Upper lobe of left lung (tissue), 6 donors: ENCODE results near the gene POLA2. TPM values are rescaled to one million over a fixed set of nuclear protein-coding genes. Genes with fewer than 3 reads are reported as not detected.

ENCODE experiments used
- ATAC-seq, 2 donors: fragments of 200-7000 bp; cut with Tn5 transposase; one replicate each; pipeline ENCODE4 v1.9.1; 2022; ENCODE audit warnings: mild to moderate bottlenecking in 2 of 2, moderate library complexity in 2 of 2; ENCODE audit not compliant: low FRiP score in 2 of 2
- DNase-seq, 2 donors: peaks; one replicate each; pipeline ENCODE4 v3.0.0-alpha.2; 2019 to 2020
- H3K27ac ChIP-seq, 4 donors: fragments of 200-600 bp; sonication (generic); one replicate each; pipeline ENCODE4 v1.5.1; 2016 to 2019
- H3K27me3 ChIP-seq, 4 donors: fragments of 200-600 bp; sonication (generic); one replicate each; pipeline ENCODE4 v1.5.1; 2017 to 2019
- H3K36me3 ChIP-seq, 4 donors: fragments of 200-600 bp; sonication (generic); one replicate each; pipeline ENCODE4 v1.5.1; 2016 to 2019
- H3K4me1 ChIP-seq, 4 donors: fragments of 200-600 bp; sonication (generic); one replicate each; pipeline ENCODE4 v1.5.1; 2018 to 2019
- H3K4me3 ChIP-seq, 4 donors: fragments of 200-600 bp; sonication (generic); one replicate each; pipeline ENCODE4 v1.5.1; 2017 to 2019; ENCODE audit warnings: mild to moderate bottlenecking in 2 of 4, moderate library complexity in 1 of 4
- H3K9me3 ChIP-seq, 4 donors: fragments of 200-600 bp; sonication (generic); one replicate each; pipeline ENCODE4 v1.5.1; 2018 to 2019
- CTCF ChIP-seq, 6 experiments: fragments of 450-650 bp in 4 of 6; fragments of 200-600 bp in 2 of 6; sonication (generic) in 2 of 6; IDR thresholded peaks; one replicate each; pipeline ENCODE4 v1.5.1; 2016 to 2019; ENCODE audit warnings: antibody characterized with exemption in 6 of 6
- EP300 ChIP-seq, 4 donors: sonication (generic); formaldehyde crosslinking; IDR thresholded peaks; one replicate each; pipeline ENCODE4 v1.5.1; 2017; ENCODE audit warnings: antibody characterized with exemption in 4 of 4, control low read depth in 2 of 4
- POLR2A ChIP-seq, 4 donors: fragments of 450-650 bp; IDR thresholded peaks; one replicate each; pipeline ENCODE4 v1.5.1; 2016 to 2017; ENCODE audit warnings: antibody characterized with exemption in 4 of 4, mild to moderate bottlenecking in 2 of 4
- POLR2AphosphoS5 ChIP-seq, 2 donors: sonication (generic); formaldehyde crosslinking; IDR thresholded peaks; one replicate each; pipeline ENCODE4 v1.5.1; 2017; ENCODE audit warnings: antibody characterized with exemption in 2 of 2
- WGBS, 2 donors: methylation state at CpG; one replicate each; pipeline ENCODE4 v1.1.5; 2017 to 2018; 5-methylcytosine and 5-hydroxymethylcytosine counted together
- total RNA-seq, 6 donors: library from RNA; depleted of rRNA in 4 of 6; stranded (reverse); fragments of >200 nt in 4 of 6; gene quantifications; one replicate each; pipeline versions ENCODE4 v1.1.0 to v1.2.1, GENCODE V29; 2016 to 2021
- donor health status: DM: no; HTN: no; CAD: no; lungs with moderate emphysema.
- donor health status: DM: no; HTN: yes; CAD: no; lungs with severe emphysema.

POLA2 gene
- total RNA-seq, 6 donors from 2014 or later: 6.0 to 19.9 (median 8.7) TPM

DNA sequence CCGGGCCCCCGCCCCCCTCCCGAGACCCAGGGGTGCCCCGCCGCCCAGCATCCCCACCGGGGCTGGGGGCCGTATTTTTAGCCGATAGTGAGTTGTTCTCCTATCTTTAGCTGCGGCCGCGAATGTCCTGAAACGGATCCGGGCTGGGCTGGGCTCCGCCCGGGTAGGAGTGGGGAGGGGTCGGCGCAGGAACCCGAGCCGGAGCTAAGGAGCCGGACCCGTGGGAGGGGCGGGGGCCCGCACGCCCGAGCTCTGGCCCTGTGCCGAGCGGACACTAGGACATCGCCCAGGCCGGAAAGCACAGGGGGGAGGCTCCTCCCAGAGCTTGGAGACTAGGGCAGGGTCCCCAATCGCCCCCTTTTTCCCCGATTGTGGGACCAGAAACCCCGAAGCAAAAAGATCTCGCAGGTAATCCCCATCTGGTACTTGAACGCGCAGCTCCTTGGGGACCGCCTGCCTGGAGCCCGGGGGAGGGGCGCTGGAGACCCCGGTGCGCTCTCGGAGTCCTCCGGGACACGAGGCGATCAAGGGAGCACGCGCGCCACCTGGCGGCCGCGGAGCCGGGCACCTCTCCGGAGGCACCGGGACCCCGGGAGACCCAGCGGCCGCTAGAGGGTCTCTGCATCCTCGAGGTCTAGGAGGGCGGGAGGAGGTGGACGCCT lies 53.6 kb downstream of the POLA2 start:
- TF ChIP-seq CTCF (IDR thresholded peaks at IDR 0.05) (peak; percentile 88 to 96 (median 94)), EP300 (IDR thresholded peaks at IDR 0.05) (no peak)
- WGBS, 2 donors: 0 to 1% methylated on average over 24 to 38 of the region's 59 CpGs
- Histone ChIP-seq H3K4me1 (peaks cover 44 to 73% (median 61%) of the 10 kb centered on the region in 4 donors), H3K4me3 (peak overlapping the region; percentile 67 to 80 (median 74)), H3K36me3 (peaks cover 0 to 6% (median 0%) of the 10 kb centered on the region in 4 donors), H3K27me3 (no peaks in the 10 kb centered on the region), H3K27ac (peak overlapping the region; percentile 90 to 93 (median 92)), H3K9me3 (no peaks in the 10 kb centered on the region)
- peak; percentile 77 to 98 for DNase-seq
- ATAC-seq: peak; percentile 76 to 77

GRCh38 chr11:65315866-65316226 lies 54.1 kb downstream of the POLA2 start:
- Histone ChIP-seq H3K36me3 (peaks cover 0 to 11% (median 3%) of the 10 kb centered on the region in 4 donors), H3K9me3 (no peaks in the 10 kb centered on the region), H3K4me1 (peaks cover 39 to 73% (median 60%) of the 10 kb centered on the region in 4 donors), H3K4me3 (peak overlapping the region; percentile 67 to 80 (median 74)), H3K27me3 (no peaks in the 10 kb centered on the region), H3K27ac (peak overlapping the region; percentile 90 to 93 (median 92))
- 21% methylated on average over 8 of the region's 8 CpGs for WGBS, 2 donors
- TF ChIP-seq EP300 (IDR thresholded peaks at IDR 0.05) (no peak), POLR2A (IDR thresholded peaks at IDR 0.05) (no peak), POLR2AphosphoS5 (IDR thresholded peaks at IDR 0.05) (no peak), CTCF (IDR thresholded peaks at IDR 0.05) (peak in 2 of 6 experiments; percentile 5 to 38)
- ATAC-seq (no peak), DNase-seq (no peak)

- DNase-seq (peak; percentile 34 to 48), ATAC-seq (peak; percentile 1 to 66)
- peaks cover 4 to 17% (median 9%) of the 10 kb centered on the region in 4 donors for H3K36me3 ChIP-seq
- WGBS, 2 donors: 41 to 42% methylated on average over 13 to 20 of the region's 20 CpGs
- H3K9me3 ChIP-seq: no peaks in the 10 kb centered on the region
- H3K4me3 ChIP-seq: peak overlapping the region; percentile 67 to 80 (median 74)
- H3K27ac ChIP-seq: peak overlapping the region; percentile 90 to 93 (median 92)
- TF ChIP-seq POLR2AphosphoS5 (IDR thresholded peaks at IDR 0.05) (no peak), CTCF (IDR thresholded peaks at IDR 0.05) (no peak), EP300 (IDR thresholded peaks at IDR 0.05) (no peak), POLR2A (IDR thresholded peaks at IDR 0.05) (no peak)
- no peaks in the 10 kb centered on the region for H3K27me3 ChIP-seq
- peaks cover 36 to 69% (median 60%) of the 10 kb centered on the region in 4 donors for H3K4me1 ChIP-seq
Observed at GRCh38 chr11:65316227-65317024, 54.7 kb downstream of the POLA2 start.

DNA sequence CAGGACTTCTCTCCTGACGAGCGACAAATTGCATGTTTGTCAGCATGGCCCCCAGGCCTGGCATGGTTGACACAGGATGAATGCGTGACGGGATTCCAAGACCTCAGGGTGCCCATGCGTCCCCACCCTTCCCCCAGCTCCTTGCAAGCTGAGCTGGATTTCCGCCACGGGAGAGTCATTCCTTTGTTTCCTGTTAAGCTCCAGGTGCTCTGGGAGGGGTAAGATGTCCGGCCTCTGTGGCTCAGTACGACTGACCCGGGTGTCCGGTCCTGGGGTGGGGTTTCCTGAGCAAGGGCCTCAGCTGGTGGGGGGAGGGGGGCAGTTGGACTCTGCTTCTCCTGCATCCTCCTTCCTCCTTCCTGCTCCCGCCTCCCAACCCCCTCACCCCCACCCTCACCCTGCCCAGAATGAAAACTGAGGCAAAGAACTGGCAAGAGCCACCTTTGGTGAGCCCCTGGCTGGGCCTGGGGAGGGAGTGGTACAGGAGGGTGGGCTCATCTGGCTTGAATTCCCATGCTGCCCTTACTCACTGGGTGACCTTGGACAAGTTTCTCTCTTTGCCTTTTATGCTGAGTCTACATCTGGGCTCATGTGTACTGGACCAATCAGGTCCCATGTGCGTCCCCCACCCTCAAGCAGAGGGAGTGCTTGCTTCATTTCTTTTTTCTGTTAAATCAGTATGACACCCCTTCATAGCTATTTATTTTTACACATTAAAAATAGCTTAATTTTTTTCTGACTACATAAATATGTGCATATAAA lies 55.4 kb downstream of the POLA2 start:
- 26 to 49% methylated on average over 10 to 13 of the region's 13 CpGs for WGBS, 2 donors
- H3K9me3 ChIP-seq: no peaks in the 10 kb centered on the region
- peaks cover 32 to 63% (median 62%) of the 10 kb centered on the region in 4 donors for H3K4me1 ChIP-seq
- H3K4me3 ChIP-seq: peak overlapping the region; percentile 67 to 80 (median 74)
- H3K27me3 ChIP-seq: no peaks in the 10 kb centered on the region
- peaks cover 4 to 25% (median 17%) of the 10 kb centered on the region in 4 donors for H3K36me3 ChIP-seq
- no peak for TF ChIP-seq CTCF (IDR thresholded peaks at IDR 0.05)
- peak in 1 of 2 donors; percentile 47 for TF ChIP-seq POLR2AphosphoS5 (IDR thresholded peaks at IDR 0.05)
- TF ChIP-seq EP300 (IDR thresholded peaks at IDR 0.05): peak in 2 of 4 donors; percentile 31 to 70
- DNase-seq (peak in 1 of 2 donors; percentile 65), ATAC-seq (peak; percentile 38 to 51)
- peak overlapping the region; percentile 90 to 93 (median 92) for H3K27ac ChIP-seq
